ENCODE data around the gene PAX9.

GRCh38 chr14:36716614-36717184 is 55.0 kb downstream of the PAX9 start:
- TF ChIP-seq CTCF (IDR thresholded peaks at IDR 0.05; ENCODE audit: insufficient read depth, low read length, poor library complexity, severe bottlenecking) (no peak), EZH2phosphoT487 (conservative IDR thresholded peaks at IDR 0.05; ENCODE audit: low read length) (no peak)

Data from SU-DHL-6 (cell line).